K562 treated with DMSO at 1 percent for 4 hours (cell line): ENCODE data around the gene XKR8. TPM values are rescaled to one million over a fixed set of nuclear protein-coding genes. Genes with fewer than 3 reads are reported as not detected.

Source experiments
- total RNA-seq: library from RNA; unstranded; fragments of 300-600 nt; gene quantifications from 2 replicates; pipeline ENCODE4 v1.2.3, GENCODE V29; 2022; ENCODE audit not compliant: insufficient read depth

Gene XKR8, protein sequence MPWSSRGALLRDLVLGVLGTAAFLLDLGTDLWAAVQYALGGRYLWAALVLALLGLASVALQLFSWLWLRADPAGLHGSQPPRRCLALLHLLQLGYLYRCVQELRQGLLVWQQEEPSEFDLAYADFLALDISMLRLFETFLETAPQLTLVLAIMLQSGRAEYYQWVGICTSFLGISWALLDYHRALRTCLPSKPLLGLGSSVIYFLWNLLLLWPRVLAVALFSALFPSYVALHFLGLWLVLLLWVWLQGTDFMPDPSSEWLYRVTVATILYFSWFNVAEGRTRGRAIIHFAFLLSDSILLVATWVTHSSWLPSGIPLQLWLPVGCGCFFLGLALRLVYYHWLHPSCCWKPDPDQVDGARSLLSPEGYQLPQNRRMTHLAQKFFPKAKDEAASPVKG
- 2.3 and 5.3 TPM in 2 replicates for total RNA-seq

DNA sequence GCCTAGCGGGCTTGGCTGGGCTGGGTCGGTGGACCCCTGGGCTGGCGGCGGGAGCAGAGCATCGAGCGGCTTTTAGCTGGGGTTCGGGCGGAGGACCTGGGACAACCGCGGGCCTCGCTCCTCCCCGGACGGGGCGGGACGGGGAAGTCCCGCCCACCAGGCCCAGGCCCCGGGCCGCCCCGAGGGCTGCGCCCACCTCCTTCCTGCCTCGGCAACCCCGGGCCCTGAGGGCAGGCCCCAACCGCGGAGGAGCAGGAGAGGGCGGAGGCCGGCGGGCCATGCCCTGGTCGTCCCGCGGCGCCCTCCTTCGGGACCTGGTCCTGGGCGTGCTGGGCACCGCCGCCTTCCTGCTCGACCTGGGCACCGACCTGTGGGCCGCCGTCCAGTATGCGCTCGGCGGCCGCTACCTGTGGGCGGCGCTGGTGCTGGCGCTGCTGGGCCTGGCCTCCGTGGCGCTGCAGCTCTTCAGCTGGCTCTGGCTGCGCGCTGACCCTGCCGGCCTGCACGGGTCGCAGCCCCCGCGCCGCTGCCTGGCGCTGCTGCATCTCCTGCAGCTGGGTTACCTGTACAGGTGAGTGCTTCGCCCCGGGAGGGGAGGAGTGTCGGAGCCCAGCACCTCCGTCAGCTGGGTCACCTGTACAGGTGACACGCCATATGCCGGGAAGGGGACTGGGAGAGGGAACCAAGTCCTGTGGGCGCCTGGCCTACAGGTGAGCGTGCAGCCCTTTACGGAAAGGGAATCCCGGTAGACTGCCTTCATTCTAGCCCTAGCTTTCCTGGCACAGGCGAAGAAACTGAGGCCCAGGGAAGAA, at the start of gene XKR8:
Gene XKR8, plus strand, starts transcription at position 182 of the 812 bp plus-strand sequence. Its CDS starts 97 bp downstream, at position 279.

DNA sequence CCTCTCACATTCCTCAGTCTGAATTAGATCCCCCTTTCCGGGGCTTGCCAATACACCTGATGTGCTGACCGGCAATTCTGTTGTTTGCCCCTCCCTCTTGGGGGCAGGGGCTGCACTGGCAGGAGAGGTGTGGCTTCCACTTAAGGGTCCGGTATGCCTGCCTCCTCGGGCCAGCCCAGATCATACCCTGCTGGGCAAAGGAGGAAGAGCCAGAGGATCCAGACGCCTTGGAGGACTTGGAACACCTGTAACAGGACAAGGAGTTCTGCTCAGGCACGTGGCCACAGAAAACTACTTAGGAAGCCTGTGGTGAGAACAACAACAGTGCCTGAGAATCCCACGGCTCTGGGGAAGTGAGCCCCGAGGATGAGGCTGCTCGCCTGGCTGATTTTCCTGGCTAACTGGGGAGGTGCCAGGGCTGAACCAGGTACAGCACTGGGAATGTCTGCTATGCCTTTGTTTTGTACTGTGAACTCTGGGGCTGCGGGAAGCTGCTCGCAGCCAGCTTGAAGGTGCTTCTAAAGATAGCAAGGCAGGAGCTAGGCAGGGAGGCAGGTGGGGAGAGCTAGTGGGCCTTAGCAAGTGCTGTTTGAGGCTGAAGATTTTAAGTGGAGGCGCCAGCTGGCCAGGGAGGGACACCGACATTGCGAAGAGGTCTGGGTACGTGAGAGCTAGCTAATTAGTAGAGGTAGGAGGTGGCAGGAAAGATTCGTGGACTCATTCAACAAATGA, 24.8 kb upstream of the XKR8 start, which contains the start of gene SMPDL3B:
Gene SMPDL3B, plus strand, starts transcription at position 183 of the 732 bp plus-strand sequence. Its CDS starts 184 bp downstream, at position 367.

Other genes with a start within 250 kb of the XKR8 start
- 5.4 and 7.8 TPM in 2 replicates for gene FAM76A, start 234.0 kb upstream of the XKR8 start, total RNA-seq
- 28.1 and 42.3 TPM in 2 replicates for gene STX12, start 186.8 kb upstream of the XKR8 start, total RNA-seq
- gene PPP1R8, start 129.2 kb upstream of the XKR8 start, total RNA-seq = 57.8 and 72.2 TPM in 2 replicates
- gene THEMIS2, start 87.4 kb upstream of the XKR8 start, total RNA-seq = 12.5 and 18.1 TPM in 2 replicates
- gene RPA2, start 45.4 kb upstream of the XKR8 start, total RNA-seq = 85.9 and 99.1 TPM in 2 replicates
- 1.2 and 1.6 TPM in 2 replicates for gene SMPDL3B, start 25.0 kb upstream of the XKR8 start, total RNA-seq
- gene EYA3, start 128.6 kb downstream of the XKR8 start, total RNA-seq = 10.8 and 14.2 TPM in 2 replicates
- gene PTAFR, start 216.7 kb downstream of the XKR8 start, total RNA-seq = 2.5 and 2.8 TPM in 2 replicates